Measurements from ENCODE around the gene DENND5A. TPM values are rescaled to one million over a fixed set of nuclear protein-coding genes. Genes with fewer than 3 reads are reported as not detected.
"Not testable (repeated sequence)": the region's sequence is repeated elsewhere in the genome, so short reads cannot be mapped to it uniquely, and the experiment has no call there.

Gene DENND5A
- total and polyA plus RNA-seq, 10 of the 15 experiments (the other 5 are each of a cell fraction or from before 2014, with no cell fraction given), result 15.6 to 157 (median 85.1) TPM

DNA sequence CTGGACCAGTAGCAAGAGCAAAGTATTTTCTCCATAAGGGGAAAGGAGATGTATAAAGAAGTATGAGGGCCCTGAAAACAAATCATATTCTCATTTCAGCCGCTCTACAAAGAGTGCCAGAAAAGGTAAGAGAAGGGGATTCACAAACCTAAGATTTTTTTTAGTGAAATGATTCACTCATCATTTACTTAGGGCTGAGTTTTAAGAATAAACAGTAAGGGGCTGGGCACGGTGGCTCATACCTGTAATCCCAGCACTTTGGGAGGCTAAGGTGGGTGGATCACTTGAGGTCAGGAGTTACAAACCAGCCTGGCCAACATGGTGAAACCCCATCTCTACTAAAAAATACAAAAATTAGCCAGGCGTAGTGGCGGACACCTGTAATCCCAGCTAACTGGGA lies 55.5 kb downstream of the DENND5A start:
- CTCF ChIA-PET, result interaction anchor here (0.8 to 1.6 kb wide), 6 partner anchors 18 to 297 kb away, joined by 3 to 6 read pairs (median 5); no protein-coding TSS in a partner anchor
- RAD21 ChIA-PET (ENCODE audit: unreplicated experiment), result interaction anchor here (1.0 to 5.1 kb wide), 10 partner anchors 17 to 297 kb away, joined by 3 to 20 read pairs (median 6); no protein-coding TSS in a partner anchor
- POLR2A ChIA-PET, result interaction anchor here (0.6 to 1.9 kb wide), 4 partner anchors 17 to 101 kb away, joined by 3 to 6 read pairs (median 5); no protein-coding TSS in a partner anchor
- DNase-seq (ENCODE audit: low read depth, low spot score) (peak; percentile 21), ATAC-seq (peak; percentile 31)
- WGBS (ENCODE audit: insufficient coverage, insufficient replicate concordance, low lambda C conversion rate, missing lambda C conversion rate), result 33% methylated on average over 4 of the region's 4 CpGs
- H4K20me1 ChIP-seq (ENCODE audit: control insufficient read depth, insufficient read depth); in situ Hi-C loops (cut with MboI); H3K36me3 ChIP-seq (ENCODE audit: control insufficient read depth in 2 of 2, insufficient read depth in 2 of 2, low read length in 1 of 2); H3K9me3 ChIP-seq (replicated peaks; ENCODE audit: control insufficient read depth, insufficient read depth, low read length); H3K4me3 ChIP-seq; H3K27me3 ChIP-seq (replicated peaks in 1 of 2; ENCODE audit: control insufficient read depth in 2 of 2, insufficient read depth in 2 of 2, low read length in 1 of 2); BruUV-seq (replicated peaks); FAIRE-seq: not testable (repeated sequence)
- intact Hi-C loops (cut with micrococcal nuclease; ENCODE audit: unreplicated experiment), result loop anchor here (2.0 to 5.0 kb wide), 4 partner anchors 41 to 251 kb away; partner anchors contain the start of genes TMEM41B and ZNF143
- Histone ChIP-seq H3K4me1 (ENCODE audit: control insufficient read depth, insufficient read depth, low read length) (peaks cover 41% of the 10 kb centered on the region), H3K79me2 (ENCODE audit: control insufficient read depth, insufficient read depth, low read length) (peaks cover 29% of the 10 kb centered on the region), H3K27ac (ENCODE audit: control insufficient read depth, insufficient read depth) (peak overlapping the region; percentile 82), H2AFZ (ENCODE audit: control insufficient read depth, low read depth, low read length) (peak overlapping the region; percentile 66; the same call in 1 of the 2 replicates), H3K9ac (ENCODE audit: control insufficient read depth, insufficient read depth, low read length) (0 out of 2 replicates have a peak overlapping the region, but pooled peaks have one; percentile 34), H3K4me2 (ENCODE audit: control insufficient read depth, insufficient read depth) (peak overlapping the region; percentile 84)
- 0 out of 2 replicates have a peak, but pooled peaks have one; percentile 6 for TF ChIP-seq GATAD2B (conservative IDR thresholded peaks at IDR 0.05; ENCODE audit: low read depth)
- peak; percentile 61 for TF ChIP-seq JUNB (IDR thresholded peaks at IDR 0.05)
- TF ChIP-seq HDGF (IDR thresholded peaks at IDR 0.05), result peak; percentile 55; the same call in 1 of the 2 replicates
- TF ChIP-seq RELA (IDR thresholded peaks at IDR 0.05; ENCODE audit: borderline replicate concordance, partially characterized antibody), result peak; percentile 34
- peak; percentile 25; the same call in 1 of the 2 replicates for TF ChIP-seq EED (IDR thresholded peaks at IDR 0.05; ENCODE audit: low read depth)
- SMC1A ChIA-PET (ENCODE audit: uncharacterized antibody, unreplicated experiment), result interaction anchor here (0.8 to 3.5 kb wide), 19 partner anchors 14 to 250 kb away, joined by 3 to 19 read pairs (median 5); partner anchors contain the start of gene DENND5A
